Panc1 (cell line): ENCODE results near the gene LIN28B. TPM values are rescaled to one million over a fixed set of nuclear protein-coding genes. Genes with fewer than 3 reads are reported as not detected.

Source experiments
- ATAC-seq: fragments of 200-7000 bp; cut with Tn5 transposase; 2 replicates; pipeline ENCODE4 v1.9.1; 2020; ENCODE audit warnings: mild to moderate bottlenecking, moderate library complexity
- BruUV-seq: library from RNA; stranded (reverse); fragments of 400-500 nt; replicated peaks from 2 replicates; lab custom pipeline; 2021; lab: Mats Ljungman, UMichigan
- CTCF ChIA-PET: fragments of 300-600 bp; sonication (Branson Sonifier 250); formaldehyde crosslinking; loops from one replicate; lab custom pipeline; 2022; ENCODE audit warnings: antibody characterized with exemption; lab: Charles Lee
- POLR2A ChIA-PET: fragments of 300-600 bp; sonication (Branson Sonifier 250); formaldehyde crosslinking; loops from one replicate; lab custom pipeline; 2022; ENCODE audit warnings: antibody characterized with exemption; lab: Charles Lee
- DNase-seq: peaks from one replicate; pipeline ENCODE4 v3.0.0-alpha.2; 2010; ENCODE audit warnings: low read depth, low spot score
- H3K27ac ChIP-seq: 2 replicates; pipeline ENCODE4 v1.5.1; 2011; ENCODE audit warnings: mild to moderate bottlenecking, low read length, inconsistent platforms
- H3K27me3 ChIP-seq: fragments of 200-500 bp; sonication (Bioruptor generic); 2 replicates; pipeline ENCODE4 v1.6.0; 2014; ENCODE audit warnings: low read length, inconsistent platforms; ENCODE audit not compliant: control insufficient read depth, insufficient read depth
- H3K36me3 ChIP-seq: fragments of 200-500 bp; sonication (Bioruptor generic); 2 replicates; pipeline ENCODE4 v1.5.1; 2014; ENCODE audit warnings: inconsistent platforms, mild to moderate bottlenecking, low read length, moderate library complexity; ENCODE audit not compliant: control insufficient read depth, insufficient read depth
- H3K4me1 ChIP-seq: 2 replicates; pipeline ENCODE4 v1.5.1; 2011; ENCODE audit warnings: inconsistent platforms, mild to moderate bottlenecking, low read length, moderate library complexity; ENCODE audit not compliant: control insufficient read depth, insufficient read depth
- H3K4me3 ChIP-seq, 2 experiments: 2 replicates each; pipeline ENCODE4 v1.5.1; 2011 to 2012; ENCODE audit warnings: low read depth in 2 of 2, low read length in 2 of 2, mild to moderate bottlenecking in 2 of 2, inconsistent platforms in 1 of 2, moderate library complexity in 1 of 2
- H3K9me3 ChIP-seq: fragments of 200-500 bp; sonication (Bioruptor generic); 2 replicates; pipeline ENCODE4 v1.5.1; 2014; ENCODE audit warnings: low read depth, mild to moderate bottlenecking, inconsistent platforms, low read length, moderate library complexity; ENCODE audit not compliant: control insufficient read depth, insufficient read depth
- CTCF ChIP-seq: fragments of 450-650 bp; IDR thresholded peaks from 2 replicates; pipeline ENCODE4 v1.5.1; 2017; ENCODE audit warnings: mild to moderate bottlenecking
- POLR2AphosphoS5 ChIP-seq: IDR thresholded peaks from 2 replicates; pipeline ENCODE4 v1.6.1; 2012; ENCODE audit warnings: mild to moderate bottlenecking, low read depth, low read length, moderate library complexity
- SIN3A ChIP-seq: IDR thresholded peaks from 2 replicates; pipeline ENCODE4 v1.6.1; 2012; ENCODE audit warnings: low read depth, mild to moderate bottlenecking, low read length, moderate library complexity, borderline replicate concordance; ENCODE audit not compliant: insufficient read depth
- TCF7L2 ChIP-seq: IDR thresholded peaks from 2 replicates; pipeline ENCODE4 v1.6.1; 2011; ENCODE audit warnings: mild to moderate bottlenecking, low read depth, low read length, inconsistent platforms
- in situ Hi-C: cut with HindIII; loops from 2 replicates; pipeline ENCODE4 v1.10.0; 2016; ENCODE audit warnings: low sequenced_read_pairs, low pct_unique_long_range_greater_than_20kb
- intact Hi-C: fragments of 100-400 bp; cut with micrococcal nuclease; formaldehyde crosslinking; loops from one replicate; pipeline ENCODE4 v1.10.0; 2022; ENCODE audit not compliant: unreplicated experiment
- total RNA-seq: library from RNA; stranded (reverse); gene quantifications from one replicate; pipeline ENCODE4 v1.2.1, GENCODE V29; 2021; ENCODE audit not compliant: unreplicated experiment
- TF ChIP-seq, protein P1 (sequence below), 2 experiments: IDR thresholded peaks; 2 replicates each; pipeline ENCODE4 v1.6.1; 2011 to 2012; ENCODE audit warnings: low read depth in 2 of 2, control low read depth in 1 of 2, low read length in 1 of 2, mild to moderate bottlenecking in 1 of 2, moderate library complexity in 1 of 2; ENCODE audit not compliant: insufficient read depth in 1 of 2

Gene LIN28B
- total RNA-seq, 1 experiment from 2014 or later: 5.8 TPM

- Histone ChIP-seq H3K27ac (no peak overlapping the region), H3K9me3 (no peaks in the 10 kb centered on the region), H3K36me3 (no peaks in the 10 kb centered on the region), H3K4me3 (no peak overlapping the region), H3K27me3 (no peaks in the 10 kb centered on the region), H3K4me1 (no peaks in the 10 kb centered on the region)
- no peak for TF ChIP-seq CTCF
- TF ChIP-seq, protein P1, sequence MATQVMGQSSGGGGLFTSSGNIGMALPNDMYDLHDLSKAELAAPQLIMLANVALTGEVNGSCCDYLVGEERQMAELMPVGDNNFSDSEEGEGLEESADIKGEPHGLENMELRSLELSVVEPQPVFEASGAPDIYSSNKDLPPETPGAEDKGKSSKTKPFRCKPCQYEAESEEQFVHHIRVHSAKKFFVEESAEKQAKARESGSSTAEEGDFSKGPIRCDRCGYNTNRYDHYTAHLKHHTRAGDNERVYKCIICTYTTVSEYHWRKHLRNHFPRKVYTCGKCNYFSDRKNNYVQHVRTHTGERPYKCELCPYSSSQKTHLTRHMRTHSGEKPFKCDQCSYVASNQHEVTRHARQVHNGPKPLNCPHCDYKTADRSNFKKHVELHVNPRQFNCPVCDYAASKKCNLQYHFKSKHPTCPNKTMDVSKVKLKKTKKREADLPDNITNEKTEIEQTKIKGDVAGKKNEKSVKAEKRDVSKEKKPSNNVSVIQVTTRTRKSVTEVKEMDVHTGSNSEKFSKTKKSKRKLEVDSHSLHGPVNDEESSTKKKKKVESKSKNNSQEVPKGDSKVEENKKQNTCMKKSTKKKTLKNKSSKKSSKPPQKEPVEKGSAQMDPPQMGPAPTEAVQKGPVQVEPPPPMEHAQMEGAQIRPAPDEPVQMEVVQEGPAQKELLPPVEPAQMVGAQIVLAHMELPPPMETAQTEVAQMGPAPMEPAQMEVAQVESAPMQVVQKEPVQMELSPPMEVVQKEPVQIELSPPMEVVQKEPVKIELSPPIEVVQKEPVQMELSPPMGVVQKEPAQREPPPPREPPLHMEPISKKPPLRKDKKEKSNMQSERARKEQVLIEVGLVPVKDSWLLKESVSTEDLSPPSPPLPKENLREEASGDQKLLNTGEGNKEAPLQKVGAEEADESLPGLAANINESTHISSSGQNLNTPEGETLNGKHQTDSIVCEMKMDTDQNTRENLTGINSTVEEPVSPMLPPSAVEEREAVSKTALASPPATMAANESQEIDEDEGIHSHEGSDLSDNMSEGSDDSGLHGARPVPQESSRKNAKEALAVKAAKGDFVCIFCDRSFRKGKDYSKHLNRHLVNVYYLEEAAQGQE (IDR thresholded peaks at IDR 0.05; ENCODE audit: insufficient read depth in 1 of 2, low read depth in 2 of 2, low read length in 1 of 2): no peak
- no peak for TF ChIP-seq POLR2AphosphoS5
- no peak for TF ChIP-seq SIN3A
- TF ChIP-seq TCF7L2: no peak
- no peak for DNase-seq
- intact Hi-C loops: no loop called here
- no peak for ATAC-seq
- ChIA-PET CTCF (no interaction called here), POLR2A (no interaction called here)
- in situ Hi-C loops: no loop called here
- BruUV-seq: no TSS peak
These were observed 47.9 kb upstream of the LIN28B start for GRCh38 chr6:104908888-104909525.

DNA sequence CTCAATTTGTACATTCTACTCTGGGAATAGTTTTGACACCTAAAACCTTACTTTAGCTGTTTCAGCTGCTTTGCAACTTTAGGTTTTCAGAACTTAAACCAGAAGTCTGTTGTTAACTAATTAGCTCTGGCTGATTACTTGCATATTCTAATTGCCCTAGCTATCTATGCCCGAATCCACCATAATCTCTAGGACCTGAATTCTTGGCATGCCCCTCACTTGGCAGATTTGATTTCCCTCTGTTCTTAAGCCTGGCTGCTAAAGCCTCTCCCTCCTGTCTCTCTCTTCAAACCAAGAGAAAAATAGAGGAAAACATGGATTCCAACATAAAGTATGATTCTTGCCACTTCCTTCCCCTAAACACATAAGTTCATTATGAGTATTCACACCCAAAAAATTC lies 35.0 kb upstream of the LIN28B start:
- in situ Hi-C loops: no loop called here

More for the DNA sequence above, 35.0 kb upstream of the LIN28B start:
- POLR2A ChIA-PET: no interaction called here
- no peak for ATAC-seq
- no peaks in the 10 kb centered on the region for H3K4me1 ChIP-seq
- TF ChIP-seq POLR2AphosphoS5 (no peak), TCF7L2 (no peak), SIN3A (no peak), CTCF (no peak)
- TF ChIP-seq, protein P1 (IDR thresholded peaks at IDR 0.05; ENCODE audit: insufficient read depth in 1 of 2, low read depth in 2 of 2, low read length in 1 of 2): no peak
- no peak overlapping the region for H3K4me3 ChIP-seq
- H3K9me3 ChIP-seq: no peaks in the 10 kb centered on the region
- CTCF ChIA-PET: no interaction called here
- no peak for DNase-seq
- no peaks in the 10 kb centered on the region for H3K36me3 ChIP-seq
- H3K27ac ChIP-seq: no peak overlapping the region
- no peaks in the 10 kb centered on the region; the same call in 1 of the 2 replicates for H3K27me3 ChIP-seq
- BruUV-seq: no TSS peak
- intact Hi-C loops: no loop called here
